Measurements from ENCODE around the gene ORMDL2.
"Not testable (repeated sequence)": the region's sequence is repeated elsewhere in the genome, so short reads cannot be mapped to it uniquely, and the experiment has no call there.

Gene ORMDL2

DNA sequence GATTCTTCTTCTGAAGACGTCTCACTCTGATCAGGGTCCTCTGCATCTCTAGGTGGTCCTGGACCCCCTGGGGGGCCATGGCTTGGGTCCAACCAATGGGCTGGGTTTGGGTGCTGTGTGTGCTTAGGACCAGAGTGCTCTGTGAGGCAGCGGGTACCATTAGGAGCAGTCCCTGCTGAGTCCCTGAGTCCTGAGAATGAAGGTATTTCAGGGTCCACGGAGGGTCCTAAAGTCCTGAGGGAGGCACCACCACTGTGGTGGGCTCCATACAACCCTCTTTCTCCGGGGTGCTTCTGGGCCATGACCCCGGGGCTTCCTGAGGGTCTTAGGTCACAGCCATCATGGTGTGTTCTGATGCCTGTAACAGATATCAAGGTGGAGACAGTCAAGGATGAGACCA lies 10.5 kb downstream of the ORMDL2 start:
- no peak for DNase-seq (ENCODE audit: low read depth, low spot score)

- no peak for DNase-seq (ENCODE audit: low read depth, low spot score)
These were observed 12.2 kb downstream of the ORMDL2 start for GRCh38 chr12:55829967-55830600.

GRCh38 chr12:55830601-55831446 lies 13.0 kb downstream of the ORMDL2 start:
- DNase-seq (ENCODE audit: low read depth, low spot score): no peak

DNA sequence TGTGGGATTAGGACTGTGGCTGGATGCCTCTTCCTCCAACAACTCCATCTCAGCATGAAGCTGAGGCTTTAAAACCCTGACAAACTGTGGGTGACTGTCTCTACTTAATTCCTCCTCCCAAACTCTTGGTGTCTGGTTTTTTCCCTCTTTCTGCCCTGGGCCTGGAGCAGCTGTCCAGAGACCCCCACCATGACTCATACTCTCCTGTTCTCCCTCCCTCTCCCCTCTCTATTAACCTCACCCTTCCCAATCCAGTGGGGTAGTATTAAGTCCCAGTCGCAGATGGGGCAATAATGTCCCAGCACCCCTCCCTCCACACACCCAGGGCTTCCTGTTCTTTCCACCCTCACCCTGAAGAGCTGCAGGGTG lies 13.6 kb downstream of the ORMDL2 start:
- no peak for DNase-seq (ENCODE audit: low read depth, low spot score)

DNA sequence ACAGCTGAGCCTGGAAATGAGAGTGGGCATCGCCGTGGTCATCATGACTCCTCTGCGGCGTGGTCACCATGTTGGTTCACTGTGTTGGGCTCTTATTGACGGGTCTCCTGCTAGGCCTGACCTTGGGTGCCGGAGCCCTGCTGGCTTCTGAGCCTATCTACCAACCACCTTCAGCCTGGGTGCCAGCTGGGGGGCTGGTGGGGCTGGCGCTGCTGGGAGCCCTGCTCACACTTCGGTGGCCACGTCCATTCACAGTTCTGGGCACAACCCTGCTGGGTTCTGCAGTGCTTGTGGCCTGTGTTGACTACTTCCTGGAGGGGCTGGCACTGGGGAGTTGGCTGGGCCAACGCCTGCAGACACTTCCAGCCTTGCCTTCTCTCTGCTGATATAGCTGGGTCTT lies 15.2 kb downstream of the ORMDL2 start:
- no peak for DNase-seq (ENCODE audit: low read depth, low spot score)

GRCh38 chr12:55834400-55834799 lies 16.6 kb downstream of the ORMDL2 start:
- DNase-seq (ENCODE audit: low read depth, low spot score): not testable (repeated sequence)

DNA sequence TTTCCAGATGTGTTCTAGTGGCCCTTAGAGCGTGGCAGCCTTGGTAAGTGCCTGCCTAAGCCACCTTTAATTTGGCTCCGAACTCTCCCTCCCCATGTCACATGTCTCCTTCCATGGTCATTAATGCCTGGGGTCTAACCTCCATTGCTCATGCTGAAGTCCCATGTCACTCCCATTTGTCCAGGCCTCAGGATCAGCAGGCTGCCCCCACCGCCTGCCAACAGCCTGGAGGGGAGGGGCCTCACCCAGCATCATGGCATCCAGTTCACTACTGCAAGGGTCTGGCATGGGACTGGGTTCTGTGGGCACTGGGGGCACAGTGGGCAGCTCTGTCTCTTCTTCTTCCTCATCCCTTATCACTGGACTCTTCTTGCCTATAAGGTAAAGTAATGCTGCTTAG lies 20.5 kb downstream of the ORMDL2 start:
- DNase-seq (ENCODE audit: low read depth, low spot score): no peak

DNA sequence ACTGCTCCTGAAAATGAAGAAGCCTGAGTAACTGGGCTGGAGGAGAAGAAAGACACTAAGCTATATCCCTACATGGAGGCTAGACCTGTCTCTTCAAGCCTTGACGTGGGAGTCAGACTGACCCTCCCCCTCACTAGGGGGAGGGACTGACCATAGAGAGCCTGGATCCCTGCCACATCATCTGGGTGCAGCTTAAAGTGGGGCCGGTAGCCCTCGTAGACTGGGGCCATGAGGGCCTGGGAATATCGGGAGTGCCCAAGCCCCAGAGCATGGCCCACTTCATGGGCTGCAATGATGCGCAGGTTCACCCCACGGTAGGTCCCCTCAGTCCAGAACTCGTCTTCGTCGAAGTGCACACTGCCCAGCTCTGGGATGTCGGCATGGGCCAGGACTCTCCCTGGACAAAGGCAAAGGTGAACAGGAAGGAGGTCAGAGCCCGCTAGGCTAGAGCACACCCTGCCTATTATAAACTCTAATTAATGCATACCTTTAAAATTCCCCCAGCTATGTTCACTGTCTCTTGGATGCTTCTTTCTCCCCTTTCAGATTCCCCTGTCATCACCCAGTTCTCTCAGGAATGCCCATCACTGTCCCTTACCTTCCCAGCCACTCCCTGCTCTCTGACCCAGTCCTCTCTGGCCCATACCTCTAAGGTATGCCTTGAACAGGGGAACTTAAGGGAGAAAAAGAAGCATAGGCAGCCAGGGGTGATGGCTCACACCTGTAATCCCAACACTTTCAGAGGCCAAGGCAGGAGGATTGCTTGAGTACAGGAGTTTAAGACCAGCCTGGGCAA lies 21.7 kb downstream of the ORMDL2 start:
- no peak for DNase-seq (ENCODE audit: low read depth, low spot score)

DNA sequence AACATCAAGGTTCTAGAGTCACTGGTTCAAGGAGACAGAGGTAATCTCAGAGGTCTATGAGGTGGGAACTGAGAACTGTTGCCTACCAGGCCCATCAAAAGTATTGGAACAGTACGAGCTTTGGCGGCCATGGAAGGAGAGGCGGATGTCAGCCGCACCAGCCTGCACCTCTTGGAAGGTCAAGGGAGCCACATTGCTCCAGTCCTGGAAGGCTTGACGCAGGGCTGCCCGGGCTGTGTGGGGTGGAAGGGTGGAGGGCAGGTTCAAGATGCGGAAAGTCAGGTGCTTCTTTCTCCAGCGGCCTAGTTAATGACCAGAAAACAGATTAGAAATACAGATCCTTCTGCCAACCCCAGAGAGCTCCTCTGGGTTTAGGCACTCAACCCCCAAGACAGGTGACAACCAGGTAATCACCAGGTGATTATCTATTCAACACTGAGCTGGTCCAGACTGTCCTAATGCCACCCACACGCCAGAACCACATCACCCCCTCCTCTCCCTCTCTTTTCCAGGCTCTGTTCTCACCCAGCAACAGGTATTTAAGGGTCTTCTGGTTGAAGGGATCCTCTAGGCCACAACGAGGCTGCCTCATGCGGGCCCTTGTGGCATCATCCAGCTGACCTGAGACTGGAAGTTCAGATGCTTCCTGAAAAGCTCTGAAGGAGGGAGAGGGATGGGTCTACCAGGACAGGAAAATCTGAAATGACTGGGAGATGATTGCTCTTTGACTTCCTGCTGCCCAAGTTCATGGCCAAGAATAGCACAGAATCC lies 22.9 kb downstream of the ORMDL2 start:
- no peak for DNase-seq (ENCODE audit: low read depth, low spot score)

GRCh38 chr12:55842681-55843429 lies 25.0 kb downstream of the ORMDL2 start, which contains the start of gene MMP19:
TSS of gene MMP19 (minus strand) at chr12:55842936. CDS start at chr12:55842830, 106 bp downstream.
- DNase-seq (ENCODE audit: low read depth, low spot score): no peak

DNA sequence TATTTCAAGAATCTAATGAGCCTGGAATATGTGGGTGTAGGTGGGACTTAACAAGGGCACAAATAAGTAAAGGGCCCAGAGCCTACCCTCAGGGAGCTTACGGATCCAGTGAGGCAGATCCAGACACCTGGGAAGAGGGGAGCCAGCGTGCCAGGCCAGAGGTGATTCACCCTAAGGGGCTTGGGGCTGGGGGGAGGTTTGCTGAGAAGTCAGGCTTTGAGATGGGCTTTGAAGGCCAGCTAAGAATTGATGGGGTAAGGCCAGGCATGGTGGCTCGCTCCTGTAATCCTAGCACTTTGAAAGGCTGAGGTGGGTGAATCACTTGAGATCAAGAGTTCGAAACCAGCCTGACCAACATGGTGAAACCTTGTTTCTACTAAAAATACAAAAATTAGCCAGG lies 25.6 kb downstream of the ORMDL2 start:
- no peak for DNase-seq (ENCODE audit: low read depth, low spot score)

GRCh38 chr12:55844961-55845360 lies 27.1 kb downstream of the ORMDL2 start:
- DNase-seq (ENCODE audit: low read depth, low spot score): no peak

DNA sequence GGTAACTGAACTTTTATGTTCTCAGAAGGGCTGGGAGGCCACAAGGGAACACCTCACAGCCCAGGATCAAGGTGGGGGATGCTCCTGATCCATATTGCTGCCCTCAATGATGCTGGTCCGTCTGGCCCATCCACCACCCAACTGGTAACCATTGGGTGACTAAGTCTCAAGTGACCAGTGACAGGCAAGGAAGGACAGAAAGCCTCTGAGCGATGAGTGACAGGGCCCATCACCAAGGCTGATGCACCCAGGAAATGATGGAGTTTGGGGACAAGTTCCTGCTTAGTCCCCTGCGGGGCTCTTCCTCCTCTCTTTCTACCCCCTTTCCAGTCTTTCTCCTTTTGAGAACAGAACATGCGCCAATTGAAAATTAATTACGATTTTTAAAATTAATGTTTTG lies 27.5 kb downstream of the ORMDL2 start:
- no peak for DNase-seq (ENCODE audit: low read depth, low spot score)

DNA sequence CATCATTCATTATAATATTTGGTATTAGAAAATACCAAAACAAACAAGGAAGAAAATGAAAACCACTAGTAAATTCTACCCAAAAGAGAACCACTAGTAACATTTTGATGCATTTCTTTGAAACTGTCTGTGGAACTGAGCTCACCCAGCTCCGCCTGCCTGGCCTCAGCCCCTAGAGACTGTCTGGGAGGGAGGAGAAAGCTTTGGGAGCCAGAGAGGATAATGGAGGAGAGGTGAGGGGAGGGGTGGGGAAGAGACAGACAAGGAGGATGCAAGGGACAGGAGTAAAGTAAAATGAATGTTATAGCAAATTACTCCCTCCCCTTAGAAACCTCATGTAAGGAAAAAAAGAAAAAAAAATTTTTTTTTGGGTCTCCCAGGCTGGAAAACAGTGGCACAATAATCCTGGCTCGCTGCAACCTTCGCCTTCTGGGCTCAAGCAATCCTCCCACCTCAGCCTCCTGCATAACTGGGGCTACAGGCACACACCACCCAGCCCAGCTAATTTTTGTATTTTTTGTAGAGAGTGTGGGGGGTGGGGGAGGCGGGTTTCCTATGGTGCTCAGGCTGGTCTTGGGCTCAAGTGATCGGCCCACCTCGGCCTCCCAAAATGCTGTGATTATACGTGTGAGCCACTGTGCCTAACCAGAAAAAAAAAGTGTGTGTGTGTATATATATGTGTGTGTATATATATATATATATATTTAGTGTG lies 28.1 kb downstream of the ORMDL2 start:
- no peak for DNase-seq (ENCODE audit: low read depth, low spot score)

DNA sequence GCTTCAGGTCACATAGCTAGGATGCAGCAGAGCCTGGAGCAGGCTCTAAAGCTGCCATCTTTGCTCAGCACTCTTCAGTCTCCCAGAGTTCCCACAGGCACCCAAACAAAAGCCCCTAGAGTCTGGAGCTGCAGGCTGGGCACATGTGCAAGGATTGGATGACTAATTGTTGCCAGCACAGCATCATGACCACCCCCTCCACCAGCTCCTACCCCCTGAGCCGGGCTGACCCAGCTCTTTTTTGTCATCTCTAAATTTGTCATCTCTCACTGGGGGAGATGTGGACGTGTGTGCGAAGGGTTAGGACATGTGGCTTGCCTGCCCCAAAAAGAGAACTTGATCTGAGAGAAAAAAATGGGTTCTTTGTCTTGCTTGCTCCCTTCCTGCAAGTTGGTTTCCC lies 29.2 kb downstream of the ORMDL2 start:
- no peak for DNase-seq (ENCODE audit: low read depth, low spot score)

- DNase-seq (ENCODE audit: low read depth, low spot score): peak; percentile 95
These were observed 29.9 kb downstream of the ORMDL2 start for GRCh38 chr12:55847603-55848291.

DNA sequence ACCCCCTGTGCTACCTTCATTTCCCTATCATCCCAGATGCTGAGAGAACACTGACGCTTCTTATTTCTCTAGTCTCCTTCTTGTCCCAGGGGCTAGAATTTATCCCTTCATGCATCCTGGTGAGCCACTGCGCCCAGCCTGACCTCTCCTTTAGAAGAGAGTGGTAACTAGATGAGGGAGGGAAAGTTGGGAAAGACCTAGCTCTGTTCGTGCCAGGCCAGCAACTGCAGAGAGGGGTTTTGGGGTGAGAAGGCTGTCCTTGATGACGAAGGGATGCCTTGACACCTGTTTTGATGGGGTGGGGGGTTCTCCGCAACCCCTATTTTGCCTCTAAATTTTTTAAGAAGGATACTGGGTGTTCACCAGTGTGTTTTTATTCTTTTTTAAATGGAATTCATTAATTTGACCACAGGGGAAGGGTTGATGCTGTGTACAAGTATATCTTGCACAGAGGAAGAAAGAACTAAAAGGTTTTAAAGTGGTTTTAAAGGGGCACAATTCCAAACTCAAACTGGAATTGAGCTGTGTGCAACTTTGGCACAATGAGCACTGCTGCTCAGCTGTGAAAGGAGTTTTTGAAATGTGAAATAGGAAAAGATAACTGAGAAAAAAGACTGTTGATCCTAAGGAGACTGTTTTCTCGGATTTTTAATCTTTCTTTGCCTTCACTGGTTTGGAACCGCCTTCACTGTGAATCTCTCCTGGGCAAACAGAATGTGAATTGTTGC lies 31.9 kb downstream of the ORMDL2 start:
- no peak for DNase-seq (ENCODE audit: low read depth, low spot score)

- DNase-seq (ENCODE audit: low read depth, low spot score): no peak
These were observed 32.6 kb downstream of the ORMDL2 start for GRCh38 chr12:55850401-55850800.

DNA sequence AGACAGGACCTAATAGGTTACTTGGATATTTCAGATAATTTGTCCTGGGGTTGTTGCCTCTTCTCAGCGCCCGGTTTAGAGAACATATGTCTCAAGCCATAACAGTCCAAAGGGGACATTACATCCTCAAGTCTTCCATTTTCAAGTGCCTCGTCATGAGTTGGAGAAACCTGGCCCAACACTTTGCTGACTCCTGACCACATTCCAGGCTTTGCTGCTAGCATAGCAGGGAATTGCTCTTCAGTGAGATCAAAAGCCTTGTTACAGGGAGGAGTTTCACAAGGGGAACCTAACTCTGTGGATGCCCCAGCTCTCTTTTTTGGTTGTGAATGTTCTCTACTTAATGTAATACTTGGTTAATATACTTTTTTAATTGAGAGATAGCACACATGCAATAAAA lies 33.1 kb downstream of the ORMDL2 start:
- no peak for DNase-seq (ENCODE audit: low read depth, low spot score)
